Trophoblast cell (in vitro differentiated cells and primary cell): ENCODE data around the gene SUMF2.
A peak's percentile ranks its signal among the peaks of the same experiment; 100 is the strongest.

ENCODE experiments used
- DNase-seq, 2 donors: peaks; one replicate each; pipeline ENCODE4 v3.0.0-alpha.2; 2016
- H2AFZ ChIP-seq: 2 replicates; pipeline ENCODE4 v1.6.1; 2013; ENCODE audit warnings: low read length, moderate library complexity, mild to moderate bottlenecking; ENCODE audit not compliant: insufficient read depth, poor library complexity
- H2AK5ac ChIP-seq: 2 replicates; pipeline ENCODE4 v1.6.1; 2013; ENCODE audit warnings: mild to moderate bottlenecking, low read length
- H2BK120ac ChIP-seq: 2 replicates; pipeline ENCODE4 v1.6.1; 2013; ENCODE audit warnings: low read length, mild to moderate bottlenecking, moderate library complexity; ENCODE audit not compliant: insufficient read depth, poor library complexity
- H2BK12ac ChIP-seq: 2 replicates; pipeline ENCODE4 v1.6.1; 2013; ENCODE audit warnings: mild to moderate bottlenecking, low read length, moderate library complexity
- H2BK5ac ChIP-seq: 2 replicates; pipeline ENCODE4 v1.6.1; 2013; ENCODE audit warnings: low read length, low read depth, moderate library complexity, mild to moderate bottlenecking; ENCODE audit not compliant: poor library complexity
- H3K14ac ChIP-seq: 2 replicates; pipeline ENCODE4 v1.6.1; 2013; ENCODE audit warnings: mild to moderate bottlenecking, low read length
- H3K18ac ChIP-seq: 2 replicates; pipeline ENCODE4 v1.6.1; 2013; ENCODE audit warnings: mild to moderate bottlenecking, low read length
- H3K23ac ChIP-seq: 2 replicates; pipeline ENCODE4 v1.6.1; 2013; ENCODE audit warnings: low read length
- H3K27ac ChIP-seq: 2 replicates; pipeline ENCODE4 v1.5.1; 2013; ENCODE audit warnings: low read depth, mild to moderate bottlenecking, inconsistent platforms, low read length, moderate library complexity
- H3K27me3 ChIP-seq: 2 replicates; pipeline ENCODE4 v1.6.1; 2013; ENCODE audit warnings: inconsistent platforms, mild to moderate bottlenecking, low read length, moderate library complexity; ENCODE audit not compliant: insufficient read depth
- H3K36me3 ChIP-seq, 2 experiments: 1 replicate in 1 of 2; 2 replicates in 1 of 2; pipeline ENCODE4 v1.6.1; 2013; ENCODE audit warnings: low read length in 2 of 2, mild to moderate bottlenecking in 2 of 2, moderate library complexity in 1 of 2; ENCODE audit not compliant: insufficient read depth in 2 of 2, control insufficient read depth in 1 of 2
- H3K4ac ChIP-seq: 2 replicates; pipeline ENCODE4 v1.6.1; 2013; ENCODE audit warnings: low read depth, mild to moderate bottlenecking, low read length, moderate library complexity
- H3K4me1 ChIP-seq, 2 experiments: 1 replicate in 1 of 2; 2 replicates in 1 of 2; pipeline ENCODE4 v1.6.1; 2013; ENCODE audit warnings: low read length in 2 of 2, mild to moderate bottlenecking in 2 of 2, moderate library complexity in 1 of 2; ENCODE audit not compliant: insufficient read depth in 2 of 2, control insufficient read depth in 1 of 2
- H3K4me2 ChIP-seq: 2 replicates; pipeline ENCODE4 v1.6.1; 2013; ENCODE audit warnings: inconsistent platforms, mild to moderate bottlenecking, low read length, moderate library complexity
- H3K4me3 ChIP-seq: 2 replicates; pipeline ENCODE4 v1.5.1; 2013; ENCODE audit warnings: mild to moderate bottlenecking, low read depth, low read length, inconsistent platforms
- H3K79me1 ChIP-seq: one replicate; pipeline ENCODE4 v1.6.1; 2013; ENCODE audit warnings: low read length
- H3K79me2 ChIP-seq: 2 replicates; pipeline ENCODE4 v1.6.1; 2013; ENCODE audit warnings: low read length, mild to moderate bottlenecking; ENCODE audit not compliant: control insufficient read depth, insufficient read depth, poor library complexity
- H3K9ac ChIP-seq: 2 replicates; pipeline ENCODE4 v1.6.1; 2013; ENCODE audit warnings: mild to moderate bottlenecking, low read length
- H3K9me3 ChIP-seq: 2 replicates; pipeline ENCODE4 v1.6.1; 2013; ENCODE audit warnings: low read depth, mild to moderate bottlenecking, control low read depth, inconsistent platforms, low read length; ENCODE audit not compliant: insufficient read depth
- H4K12ac ChIP-seq: 2 replicates; pipeline ENCODE4 v1.6.1; 2013; ENCODE audit warnings: low read depth, mild to moderate bottlenecking, low read length, moderate library complexity
- H4K8ac ChIP-seq: 2 replicates; pipeline ENCODE4 v1.6.1; 2013; ENCODE audit warnings: low read depth, mild to moderate bottlenecking, low read length, moderate library complexity
- H4K91ac ChIP-seq: one replicate; pipeline ENCODE4 v1.6.1; 2013; ENCODE audit warnings: low read depth, mild to moderate bottlenecking, low read length, moderate library complexity
- whole genome bisulfite sequencing: extraction: QIAGEN DNeasy Blood & Tissue Kit; methylation state at CpG from one replicate; pipeline ENCODE4 v1.1.7; 2013; ENCODE audit warnings: missing lambda C conversion rate; ENCODE audit not compliant: insufficient read length, insufficient coverage; ENCODE audit errors: extremely low coverage; 5-methylcytosine and 5-hydroxymethylcytosine counted together

SUMF2 gene

GRCh38 chr7:56081626-56082340 lies 17.7 kb downstream of the SUMF2 start:
- Histone ChIP-seq H3K27ac (no peak overlapping the region), H3K23ac (no peak overlapping the region), H3K36me3 (peaks cover 29 to 37% of the 10 kb centered on the region in 2 experiments), H4K8ac (no peak overlapping the region), H2BK5ac (no peak overlapping the region), H3K9me3 (no peaks in the 10 kb centered on the region), H2AFZ (no peak overlapping the region), H3K9ac (no peak overlapping the region), H4K91ac (no peak overlapping the region), H3K14ac (no peak overlapping the region), H3K18ac (no peak overlapping the region), H2BK12ac (no peak overlapping the region), H3K4me3 (no peak overlapping the region), H3K4ac (no peak overlapping the region), H3K79me2 (no peaks in the 10 kb centered on the region), H2BK120ac (no peak overlapping the region), H3K79me1 (no peaks in the 10 kb centered on the region), H2AK5ac (no peak overlapping the region), H3K4me1 (no peaks in the 10 kb centered on the region), H4K12ac (no peak overlapping the region), H3K27me3 (no peaks in the 10 kb centered on the region), H3K4me2 (no peak overlapping the region)
- no CpG with 5 or more reads among the region's 29 CpGs for WGBS
- DNase-seq = no peak

DNA sequence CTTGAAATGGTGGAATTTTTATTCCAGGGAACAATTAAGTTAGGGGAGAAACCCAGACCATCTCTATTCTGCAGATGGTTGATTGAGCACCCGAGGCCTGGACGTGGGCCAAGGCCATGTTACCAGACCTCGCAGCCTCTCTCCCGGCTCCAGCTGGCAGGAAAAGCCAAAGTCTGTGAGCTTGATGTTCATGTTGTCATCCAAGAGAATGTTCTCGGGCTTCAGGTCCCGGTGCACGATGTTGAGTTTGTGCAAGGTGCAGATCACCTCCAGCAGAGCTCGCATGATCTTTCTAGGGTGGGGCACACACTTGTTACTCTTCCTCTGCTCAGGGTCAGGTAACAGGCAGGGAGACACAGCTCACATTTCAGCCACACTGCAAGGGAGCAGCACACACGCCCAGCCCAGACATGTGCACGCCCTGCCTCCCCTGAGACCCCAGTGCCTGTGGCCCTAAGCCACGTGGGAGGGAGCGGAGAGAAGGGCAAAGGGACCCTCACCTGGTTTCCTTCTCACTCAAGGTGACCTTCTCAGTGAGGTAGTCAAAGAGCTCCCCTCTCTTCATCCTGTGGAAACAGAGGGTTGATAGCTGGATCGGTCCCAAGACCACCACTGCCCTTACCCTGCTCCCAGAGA lies 19.2 kb downstream of the SUMF2 start:
- no peak for DNase-seq
- Histone ChIP-seq H3K18ac (no peak overlapping the region), H3K4ac (no peak overlapping the region), H2AK5ac (no peak overlapping the region), H4K91ac (no peak overlapping the region), H3K14ac (no peak overlapping the region), H3K27me3 (no peaks in the 10 kb centered on the region), H4K8ac (no peak overlapping the region), H2AFZ (no peak overlapping the region), H3K9me3 (no peaks in the 10 kb centered on the region), H3K4me2 (no peak overlapping the region), H3K4me3 (no peak overlapping the region), H3K36me3 (peaks cover 24 to 30% of the 10 kb centered on the region in 2 experiments), H2BK12ac (no peak overlapping the region), H4K12ac (peak overlapping the region; percentile 36), H3K27ac (no peak overlapping the region), H2BK120ac (no peak overlapping the region), H3K79me2 (no peaks in the 10 kb centered on the region), H3K79me1 (no peaks in the 10 kb centered on the region), H2BK5ac (no peak overlapping the region), H3K23ac (no peak overlapping the region), H3K9ac (no peak overlapping the region), H3K4me1 (no peaks in the 10 kb centered on the region)
- WGBS = no CpG with 5 or more reads among the region's 13 CpGs

GRCh38 chr7:56086761-56087160 lies 22.7 kb downstream of the SUMF2 start:
- Histone ChIP-seq H3K9me3 (no peaks in the 10 kb centered on the region), H4K12ac (no peak overlapping the region), H4K8ac (no peak overlapping the region), H2BK5ac (no peak overlapping the region), H2AFZ (no peak overlapping the region), H4K91ac (no peak overlapping the region), H3K4me1 (no peaks in the 10 kb centered on the region), H2AK5ac (no peak overlapping the region), H3K27me3 (no peaks in the 10 kb centered on the region), H3K9ac (no peak overlapping the region), H3K23ac (no peak overlapping the region), H3K79me2 (no peaks in the 10 kb centered on the region), H3K14ac (no peak overlapping the region), H3K27ac (no peak overlapping the region), H3K36me3 (peaks cover 6 to 10% of the 10 kb centered on the region in 2 experiments), H3K18ac (no peak overlapping the region), H2BK120ac (no peak overlapping the region), H3K4me3 (no peak overlapping the region), H3K4me2 (no peak overlapping the region), H2BK12ac (no peak overlapping the region), H3K79me1 (no peaks in the 10 kb centered on the region), H3K4ac (no peak overlapping the region)
- WGBS = no CpG with 5 or more reads among the region's 7 CpGs
- DNase-seq = no peak

GRCh38 chr7:56087445-56087844 lies 23.4 kb downstream of the SUMF2 start:
- no peak overlapping the region for H3K4me3 ChIP-seq

More at GRCh38 chr7:56087445-56087844, 23.4 kb downstream of the SUMF2 start:
- Histone ChIP-seq H3K4me1 (no peaks in the 10 kb centered on the region), H3K9ac (no peak overlapping the region), H3K9me3 (no peaks in the 10 kb centered on the region), H3K27me3 (no peaks in the 10 kb centered on the region), H2AK5ac (no peak overlapping the region), H3K79me1 (no peaks in the 10 kb centered on the region), H3K79me2 (no peaks in the 10 kb centered on the region), H4K91ac (no peak overlapping the region), H2BK120ac (no peak overlapping the region), H4K8ac (no peak overlapping the region), H3K36me3 (peaks cover 3 to 7% of the 10 kb centered on the region in 2 experiments), H2AFZ (no peak overlapping the region), H3K27ac (no peak overlapping the region), H3K18ac (no peak overlapping the region), H3K14ac (no peak overlapping the region), H3K4me2 (no peak overlapping the region), H2BK12ac (no peak overlapping the region), H3K23ac (no peak overlapping the region), H4K12ac (no peak overlapping the region), H2BK5ac (no peak overlapping the region), H3K4ac (no peak overlapping the region)
- WGBS = no CpG with 5 or more reads among the region's 16 CpGs
- no peak for DNase-seq
